ENCODE data around the gene GPRIN3. TPM values are rescaled to one million over a fixed set of nuclear protein-coding genes. Genes with fewer than 3 reads are reported as not detected.

The GPRIN3 gene
- total RNA-seq, 1 donor from 2014 or later, result 2.6 TPM

DNA sequence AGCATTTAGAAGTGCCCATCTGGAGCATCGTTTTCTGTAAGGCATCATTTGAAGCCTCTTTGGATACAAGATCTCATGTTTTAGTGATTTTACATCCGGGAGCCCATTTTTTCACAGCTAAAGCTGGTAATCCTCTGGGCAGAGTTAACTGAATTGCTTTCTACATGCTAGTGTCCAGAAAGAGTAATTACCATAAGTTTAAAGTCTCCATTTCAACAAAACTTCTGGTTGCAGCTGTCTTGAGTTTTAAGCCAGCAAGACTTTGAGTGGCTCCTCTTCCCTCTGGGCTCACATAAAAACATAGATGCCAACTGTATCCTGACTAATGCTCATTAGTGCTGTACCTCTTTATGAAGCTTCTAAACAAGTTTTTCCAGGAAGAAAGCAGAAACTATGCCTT lies 65.4 kb downstream of the GPRIN3 start:
- Histone ChIP-seq H3K4me2 (ENCODE audit: low read length) (no peak overlapping the region), H3K4me1 (ENCODE audit: insufficient read depth, low read length) (no peaks in the 10 kb centered on the region), H3K79me2 (ENCODE audit: insufficient read depth, low read length) (no peaks in the 10 kb centered on the region), H3K9ac (ENCODE audit: low read length) (no peak overlapping the region), H3K27me3 (ENCODE audit: insufficient read depth, low read length) (no peaks in the 10 kb centered on the region), H2AFZ (ENCODE audit: low read depth, low read length) (no peak overlapping the region), H4K20me1 (ENCODE audit: insufficient read depth, low read length) (no peaks in the 10 kb centered on the region), H3K4me3 (ENCODE audit: insufficient read depth, low read depth, low read length) (no peak overlapping the region), H3K27ac (ENCODE audit: low read depth, low read length) (no peak overlapping the region), H3K9me3 (ENCODE audit: insufficient read depth, low read depth, low read length) (no peaks in the 10 kb centered on the region), H3K36me3 (ENCODE audit: insufficient read depth, low read length) (no peaks in the 10 kb centered on the region)
- DNase-seq (ENCODE audit: low read depth), result no peak
- Mint-ChIP-seq H3K27me3 (ENCODE audit: low read depth, unreplicated experiment) (no peaks in the 10 kb centered on the region), H3K9me3 (ENCODE audit: unreplicated experiment) (no peaks in the 10 kb centered on the region), H3K4me3 (ENCODE audit: unreplicated experiment) (no peak overlapping the region), H3K27ac (ENCODE audit: unreplicated experiment) (no peak overlapping the region), H3K36me3 (ENCODE audit: low read depth, unreplicated experiment) (no peaks in the 10 kb centered on the region), H3K4me1 (ENCODE audit: low read depth, unreplicated experiment) (no peaks in the 10 kb centered on the region)
- FAIRE-seq, result no peak
- TF ChIP-seq EZH2 (IDR thresholded peaks at IDR 0.05; ENCODE audit: insufficient read depth, low read length), result no peak
- TF ChIP-seq, protein P1, sequence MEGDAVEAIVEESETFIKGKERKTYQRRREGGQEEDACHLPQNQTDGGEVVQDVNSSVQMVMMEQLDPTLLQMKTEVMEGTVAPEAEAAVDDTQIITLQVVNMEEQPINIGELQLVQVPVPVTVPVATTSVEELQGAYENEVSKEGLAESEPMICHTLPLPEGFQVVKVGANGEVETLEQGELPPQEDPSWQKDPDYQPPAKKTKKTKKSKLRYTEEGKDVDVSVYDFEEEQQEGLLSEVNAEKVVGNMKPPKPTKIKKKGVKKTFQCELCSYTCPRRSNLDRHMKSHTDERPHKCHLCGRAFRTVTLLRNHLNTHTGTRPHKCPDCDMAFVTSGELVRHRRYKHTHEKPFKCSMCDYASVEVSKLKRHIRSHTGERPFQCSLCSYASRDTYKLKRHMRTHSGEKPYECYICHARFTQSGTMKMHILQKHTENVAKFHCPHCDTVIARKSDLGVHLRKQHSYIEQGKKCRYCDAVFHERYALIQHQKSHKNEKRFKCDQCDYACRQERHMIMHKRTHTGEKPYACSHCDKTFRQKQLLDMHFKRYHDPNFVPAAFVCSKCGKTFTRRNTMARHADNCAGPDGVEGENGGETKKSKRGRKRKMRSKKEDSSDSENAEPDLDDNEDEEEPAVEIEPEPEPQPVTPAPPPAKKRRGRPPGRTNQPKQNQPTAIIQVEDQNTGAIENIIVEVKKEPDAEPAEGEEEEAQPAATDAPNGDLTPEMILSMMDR (IDR thresholded peaks at IDR 0.05; ENCODE audit: insufficient read depth, low read depth, low read length), result no peak

DNA sequence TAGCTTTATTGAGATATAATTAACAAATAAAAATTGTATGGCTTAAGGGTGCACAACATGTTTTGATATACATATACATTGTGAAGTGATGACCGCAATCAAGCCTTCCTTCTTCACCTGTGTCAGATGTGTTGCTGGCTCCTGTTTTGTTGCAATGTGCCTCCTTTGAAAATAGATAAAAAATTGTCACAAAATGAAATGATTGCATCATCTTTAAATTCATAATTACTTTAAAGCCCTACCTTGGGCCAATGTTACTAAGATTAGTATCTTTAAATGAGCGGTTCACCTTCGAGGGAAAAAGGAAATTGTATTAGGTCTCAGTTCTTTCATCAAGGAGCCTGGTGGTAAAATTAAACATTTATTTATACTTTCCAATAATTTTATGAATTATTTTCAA lies 77.3 kb downstream of the GPRIN3 start:
- Histone ChIP-seq H3K4me1 (ENCODE audit: insufficient read depth, low read length) (no peaks in the 10 kb centered on the region), H3K27me3 (ENCODE audit: insufficient read depth, low read length) (no peaks in the 10 kb centered on the region), H3K4me2 (ENCODE audit: low read length) (no peak overlapping the region), H3K79me2 (ENCODE audit: insufficient read depth, low read length) (no peaks in the 10 kb centered on the region), H3K9me3 (ENCODE audit: insufficient read depth, low read depth, low read length) (no peaks in the 10 kb centered on the region), H3K9ac (ENCODE audit: low read length) (no peak overlapping the region), H3K4me3 (ENCODE audit: insufficient read depth, low read depth, low read length) (no peak overlapping the region), H4K20me1 (ENCODE audit: insufficient read depth, low read length) (no peaks in the 10 kb centered on the region), H3K27ac (ENCODE audit: low read depth, low read length) (no peak overlapping the region), H3K36me3 (ENCODE audit: insufficient read depth, low read length) (no peaks in the 10 kb centered on the region), H2AFZ (ENCODE audit: low read depth, low read length) (no peak overlapping the region)
- Mint-ChIP-seq H3K27me3 (ENCODE audit: low read depth, unreplicated experiment) (peaks cover 2% of the 10 kb centered on the region), H3K4me3 (ENCODE audit: unreplicated experiment) (no peak overlapping the region), H3K4me1 (ENCODE audit: low read depth, unreplicated experiment) (no peaks in the 10 kb centered on the region), H3K27ac (ENCODE audit: unreplicated experiment) (no peak overlapping the region), H3K36me3 (ENCODE audit: low read depth, unreplicated experiment) (no peaks in the 10 kb centered on the region), H3K9me3 (ENCODE audit: unreplicated experiment) (peaks cover 5% of the 10 kb centered on the region)
- no peak for TF ChIP-seq EZH2 (IDR thresholded peaks at IDR 0.05; ENCODE audit: insufficient read depth, low read length)
- TF ChIP-seq, protein P1 (IDR thresholded peaks at IDR 0.05; ENCODE audit: insufficient read depth, low read depth, low read length), result no peak
- DNase-seq (ENCODE audit: low read depth) (no peak), FAIRE-seq (no peak)

DNA sequence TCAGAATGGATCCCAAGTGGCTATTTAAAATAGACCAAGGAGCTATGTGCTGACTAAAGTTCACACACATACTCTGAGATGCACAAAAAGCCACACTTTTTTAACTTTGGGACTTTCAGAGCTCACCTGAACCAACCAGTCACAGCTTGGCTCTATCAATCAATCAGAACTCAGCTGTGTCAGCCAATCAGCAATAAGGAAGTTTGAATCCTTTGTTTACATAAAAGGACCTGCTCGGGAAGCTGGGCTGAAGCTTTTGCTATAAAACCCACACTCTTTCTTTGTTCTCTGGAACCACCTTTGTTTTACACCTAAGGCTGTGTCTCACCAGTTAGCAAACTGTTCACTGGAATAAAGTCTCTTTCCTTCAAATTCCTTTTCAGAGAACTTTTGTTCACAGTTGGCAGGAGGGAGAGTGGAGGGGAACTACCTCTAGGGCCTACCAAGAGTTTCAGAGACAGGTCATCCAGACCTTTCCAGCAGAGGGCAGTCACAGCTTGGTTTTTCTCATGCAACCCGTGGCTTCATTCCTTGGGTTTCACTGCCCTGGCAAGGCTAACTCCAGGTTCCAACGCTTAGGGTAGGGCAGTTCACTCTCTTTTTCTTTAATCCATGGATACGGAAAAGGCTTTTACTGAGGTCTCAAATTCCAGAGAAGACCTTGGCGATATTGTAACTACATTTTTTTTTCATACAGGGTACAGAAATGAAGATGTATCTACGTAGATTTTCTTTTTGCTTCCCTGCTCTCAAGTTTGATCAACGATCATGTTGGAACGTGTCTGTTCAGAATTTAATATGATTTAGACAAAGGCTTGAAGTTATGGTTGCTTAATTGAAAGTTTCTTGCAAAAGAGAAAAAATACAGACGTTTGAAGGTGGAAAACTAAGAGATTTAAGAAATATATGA lies 80.7 kb downstream of the GPRIN3 start:
- H3K36me3 ChIP-seq (ENCODE audit: insufficient read depth, low read length), result no peaks in the 10 kb centered on the region
- FAIRE-seq (peak; percentile 34), DNase-seq (ENCODE audit: low read depth) (peak; percentile 50)
- H3K4me3 ChIP-seq (ENCODE audit: insufficient read depth, low read depth, low read length), result no peak overlapping the region
- no peaks in the 10 kb centered on the region for H3K79me2 ChIP-seq (ENCODE audit: insufficient read depth, low read length)
- Mint-ChIP-seq H3K27me3 (ENCODE audit: low read depth, unreplicated experiment) (peaks cover 2% of the 10 kb centered on the region), H3K4me3 (ENCODE audit: unreplicated experiment) (no peak overlapping the region), H3K4me1 (ENCODE audit: low read depth, unreplicated experiment) (peaks cover 3% of the 10 kb centered on the region), H3K36me3 (ENCODE audit: low read depth, unreplicated experiment) (no peaks in the 10 kb centered on the region), H3K9me3 (ENCODE audit: unreplicated experiment) (peaks cover 1% of the 10 kb centered on the region), H3K27ac (ENCODE audit: unreplicated experiment) (peak overlapping the region; percentile 53)
- peaks cover 3% of the 10 kb centered on the region for H3K27me3 ChIP-seq (ENCODE audit: insufficient read depth, low read length)
- no peaks in the 10 kb centered on the region for H3K9me3 ChIP-seq (ENCODE audit: insufficient read depth, low read depth, low read length)
- no peak overlapping the region for H3K4me2 ChIP-seq (ENCODE audit: low read length)
- H3K27ac ChIP-seq (ENCODE audit: low read depth, low read length), result no peak overlapping the region
- no peak overlapping the region for H3K9ac ChIP-seq (ENCODE audit: low read length)
- TF ChIP-seq, protein P1 (IDR thresholded peaks at IDR 0.05; ENCODE audit: insufficient read depth, low read depth, low read length), result peak; percentile 72
- no peak for TF ChIP-seq EZH2 (IDR thresholded peaks at IDR 0.05; ENCODE audit: insufficient read depth, low read length)
- no peak overlapping the region for H2AFZ ChIP-seq (ENCODE audit: low read depth, low read length)
- no peaks in the 10 kb centered on the region for H4K20me1 ChIP-seq (ENCODE audit: insufficient read depth, low read length)
- no peaks in the 10 kb centered on the region for H3K4me1 ChIP-seq (ENCODE audit: insufficient read depth, low read length)

Data from astrocyte (in vitro differentiated cells and primary cell).